Stomach smooth muscle (tissue), 2 donors: Measurements from ENCODE around the gene OTOF.

Source experiments
- H3K27ac ChIP-seq: one replicate; pipeline ENCODE4 v1.7.0; 2013; ENCODE audit warnings: mild to moderate bottlenecking, low read length, inconsistent platforms
- H3K27me3 ChIP-seq, 2 donors: one replicate each; pipeline ENCODE4 v1.7.0; 2013; ENCODE audit warnings: low read length in 2 of 2; ENCODE audit not compliant: insufficient read depth in 2 of 2, control insufficient read depth in 1 of 2
- H3K36me3 ChIP-seq, 2 donors: one replicate each; pipeline ENCODE4 v1.7.0; 2013; ENCODE audit warnings: low read length in 2 of 2; ENCODE audit not compliant: control insufficient read depth in 2 of 2, insufficient read depth in 2 of 2
- H3K4me1 ChIP-seq: one replicate; pipeline ENCODE4 v1.7.0; 2013; ENCODE audit warnings: low read length; ENCODE audit not compliant: control insufficient read depth, insufficient read depth
- H3K4me3 ChIP-seq, 2 donors: one replicate each; pipeline ENCODE4 v1.7.0; 2013; ENCODE audit warnings: low read length in 2 of 2
- H3K9ac ChIP-seq, 2 donors: one replicate each; pipeline ENCODE4 v1.7.0; 2013; ENCODE audit warnings: low read length in 2 of 2, mild to moderate bottlenecking in 1 of 2
- H3K9me3 ChIP-seq, 2 donors: one replicate each; pipeline ENCODE4 v1.7.0; 2013; ENCODE audit warnings: low read length in 2 of 2; ENCODE audit not compliant: control insufficient read depth in 2 of 2
- donor health status: healthy.
- donor health status: Pancreatic carcinoma.

OTOF gene

GRCh38 chr2:26477911-26478253, at the start of gene OTOF:
Gene OTOF, minus strand, starts transcription at chr2:26478124.
- Histone ChIP-seq H3K36me3 (no peaks in the 10 kb centered on the region), H3K4me3 (no peak within 1 kb of the TSS), H3K4me1 (no peaks in the 10 kb centered on the region), H3K27me3 (no peaks in the 10 kb centered on the region), H3K9ac (no peak within 1 kb of the TSS), H3K9me3 (no peaks in the 10 kb centered on the region), H3K27ac (no peak within 1 kb of the TSS)

DNA sequence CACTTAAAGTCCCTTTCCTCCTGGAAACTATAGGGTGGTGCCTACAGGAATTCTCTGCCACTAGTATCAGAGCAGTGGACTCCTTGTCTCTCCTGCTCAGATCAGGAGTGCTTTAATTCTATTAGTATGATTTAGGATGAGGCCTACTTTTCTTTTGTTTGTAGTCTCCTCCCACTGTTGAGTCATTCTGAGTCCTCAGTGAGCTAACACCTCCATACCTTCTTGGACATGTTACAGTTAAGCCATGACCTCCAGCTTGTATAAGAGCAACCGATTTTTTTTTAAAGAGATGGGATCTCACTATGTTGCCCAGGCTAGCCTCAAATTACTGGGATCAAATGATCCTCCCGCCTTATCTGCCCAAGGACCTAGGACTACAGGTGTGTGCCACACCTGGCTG, 48.7 kb upstream of the OTOF start:
- Histone ChIP-seq H3K4me1 (no peaks in the 10 kb centered on the region), H3K9me3 (no peaks in the 10 kb centered on the region), H3K4me3 (no peak overlapping the region), H3K9ac (no peak overlapping the region), H3K27ac (no peak overlapping the region), H3K27me3 (peaks cover 2 to 11% of the 10 kb centered on the region in 2 donors), H3K36me3 (no peaks in the 10 kb centered on the region)

DNA sequence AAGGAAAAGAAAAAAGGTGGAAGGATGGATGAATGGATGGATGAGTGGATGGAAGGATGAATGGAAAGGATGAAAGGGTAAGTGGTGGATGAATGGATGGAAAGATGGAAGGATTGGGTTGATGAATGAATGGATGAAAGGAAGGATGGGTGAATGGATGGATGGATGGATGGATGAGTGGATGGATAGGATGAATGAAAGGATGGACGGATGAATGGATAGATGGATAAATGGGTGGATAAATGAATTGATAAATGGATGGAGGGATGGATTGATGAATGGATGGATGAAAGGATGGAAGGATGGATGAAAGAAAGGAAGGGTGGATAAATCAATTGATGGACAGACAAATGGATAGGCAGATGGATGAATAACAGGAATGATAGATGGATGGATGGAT, 48.2 kb upstream of the OTOF start:
- Histone ChIP-seq H3K27me3 (peaks cover 2 to 13% of the 10 kb centered on the region in 2 donors), H3K4me3 (no peak overlapping the region), H3K36me3 (no peaks in the 10 kb centered on the region), H3K9me3 (no peaks in the 10 kb centered on the region), H3K4me1 (no peaks in the 10 kb centered on the region), H3K9ac (no peak overlapping the region), H3K27ac (no peak overlapping the region)

GRCh38 chr2:26523750-26524149, 45.8 kb upstream of the OTOF start:
- H3K27ac ChIP-seq: no peak overlapping the region
- no peak overlapping the region for H3K9ac ChIP-seq
- H3K9me3 ChIP-seq: no peaks in the 10 kb centered on the region
- no peak overlapping the region for H3K4me3 ChIP-seq
- no peaks in the 10 kb centered on the region for H3K36me3 ChIP-seq
- H3K27me3 ChIP-seq: peaks cover 6 to 18% of the 10 kb centered on the region in 2 donors
- no peaks in the 10 kb centered on the region for H3K4me1 ChIP-seq

GRCh38 chr2:26522751-26523171, 44.8 kb upstream of the OTOF start:
- Histone ChIP-seq H3K9me3 (no peaks in the 10 kb centered on the region), H3K36me3 (no peaks in the 10 kb centered on the region), H3K4me3 (no peak overlapping the region), H3K4me1 (no peaks in the 10 kb centered on the region), H3K9ac (no peak overlapping the region), H3K27me3 (peaks cover 6 to 18% of the 10 kb centered on the region in 2 donors), H3K27ac (no peak overlapping the region)

GRCh38 chr2:26522325-26522724, 44.4 kb upstream of the OTOF start:
- no peaks in the 10 kb centered on the region for H3K4me1 ChIP-seq
- H3K36me3 ChIP-seq: no peaks in the 10 kb centered on the region
- no peak overlapping the region for H3K27ac ChIP-seq
- H3K9ac ChIP-seq: no peak overlapping the region
- peaks cover 6 to 16% of the 10 kb centered on the region in 2 donors for H3K27me3 ChIP-seq
- H3K4me3 ChIP-seq: no peak overlapping the region
- H3K9me3 ChIP-seq: no peaks in the 10 kb centered on the region

DNA sequence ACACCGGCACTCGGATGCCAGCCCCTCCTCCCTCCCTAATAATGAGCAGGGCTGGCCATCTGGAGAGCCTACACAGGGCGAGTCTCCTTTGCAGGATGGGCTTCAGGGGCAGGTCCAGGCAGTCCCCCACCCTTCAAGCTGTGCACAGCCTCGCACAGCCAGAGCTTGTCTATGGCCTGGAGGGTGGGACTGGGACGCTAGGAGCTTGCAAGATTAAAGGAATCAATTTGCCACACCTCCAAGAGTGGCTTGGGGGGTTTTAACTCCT, 43.9 kb upstream of the OTOF start:
- Histone ChIP-seq H3K4me1 (no peaks in the 10 kb centered on the region), H3K27me3 (peaks cover 6 to 13% of the 10 kb centered on the region in 2 donors), H3K9ac (no peak overlapping the region), H3K36me3 (no peaks in the 10 kb centered on the region), H3K27ac (no peak overlapping the region), H3K9me3 (no peaks in the 10 kb centered on the region), H3K4me3 (no peak overlapping the region)

DNA sequence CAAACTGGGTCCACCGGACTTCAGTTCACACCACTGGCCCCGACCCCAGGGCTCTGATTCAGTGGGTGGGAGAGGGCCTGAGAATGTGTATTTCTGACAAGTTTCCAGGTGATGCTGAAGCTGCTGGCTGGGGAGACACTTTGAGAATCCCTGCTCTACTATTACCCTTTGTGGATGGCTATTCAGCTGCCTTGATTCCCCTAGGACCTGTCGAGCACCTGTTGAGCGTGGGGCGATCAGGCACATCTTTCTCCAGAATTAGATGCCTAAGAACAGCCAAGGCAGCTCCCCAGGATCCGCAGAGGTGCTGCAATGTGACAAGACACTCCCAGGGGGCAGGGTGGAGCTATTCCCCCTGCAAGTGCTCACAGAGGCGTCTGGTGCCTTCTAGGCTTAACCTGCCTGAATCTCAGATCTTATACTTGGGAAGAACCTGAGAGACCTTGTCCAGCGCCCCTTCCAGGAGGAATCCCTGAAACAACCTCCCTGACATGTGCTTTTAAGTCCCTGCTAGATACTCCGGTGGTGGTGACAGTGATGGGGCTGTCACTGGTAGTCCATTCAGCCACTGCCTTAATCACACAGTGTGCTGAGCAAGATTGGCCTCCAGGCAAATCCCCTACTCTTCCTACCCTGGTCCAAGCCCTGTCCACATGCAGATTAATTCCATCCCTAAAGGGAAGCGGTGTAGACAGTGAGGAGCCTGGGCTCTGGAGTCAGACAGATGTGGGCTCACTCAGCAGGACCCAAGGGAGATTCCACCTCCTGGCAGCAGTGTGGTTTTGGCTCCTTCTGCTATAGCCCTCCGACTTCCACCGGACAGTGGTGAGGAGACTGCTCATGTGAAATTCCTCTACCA, 43.4 kb upstream of the OTOF start:
- Histone ChIP-seq H3K27me3 (peaks cover 6 to 13% of the 10 kb centered on the region in 2 donors), H3K36me3 (no peaks in the 10 kb centered on the region), H3K27ac (no peak overlapping the region), H3K4me1 (no peaks in the 10 kb centered on the region), H3K9ac (no peak overlapping the region), H3K4me3 (no peak overlapping the region), H3K9me3 (no peaks in the 10 kb centered on the region)

- H3K27me3 ChIP-seq: peaks cover 6 to 13% of the 10 kb centered on the region in 2 donors
- no peaks in the 10 kb centered on the region for H3K9me3 ChIP-seq
- no peak overlapping the region for H3K27ac ChIP-seq
- no peak overlapping the region for H3K9ac ChIP-seq
- no peaks in the 10 kb centered on the region for H3K36me3 ChIP-seq
- H3K4me1 ChIP-seq: no peaks in the 10 kb centered on the region
- no peak overlapping the region for H3K4me3 ChIP-seq
Measured at GRCh38 chr2:26520148-26520449, 42.2 kb upstream of the OTOF start.

DNA sequence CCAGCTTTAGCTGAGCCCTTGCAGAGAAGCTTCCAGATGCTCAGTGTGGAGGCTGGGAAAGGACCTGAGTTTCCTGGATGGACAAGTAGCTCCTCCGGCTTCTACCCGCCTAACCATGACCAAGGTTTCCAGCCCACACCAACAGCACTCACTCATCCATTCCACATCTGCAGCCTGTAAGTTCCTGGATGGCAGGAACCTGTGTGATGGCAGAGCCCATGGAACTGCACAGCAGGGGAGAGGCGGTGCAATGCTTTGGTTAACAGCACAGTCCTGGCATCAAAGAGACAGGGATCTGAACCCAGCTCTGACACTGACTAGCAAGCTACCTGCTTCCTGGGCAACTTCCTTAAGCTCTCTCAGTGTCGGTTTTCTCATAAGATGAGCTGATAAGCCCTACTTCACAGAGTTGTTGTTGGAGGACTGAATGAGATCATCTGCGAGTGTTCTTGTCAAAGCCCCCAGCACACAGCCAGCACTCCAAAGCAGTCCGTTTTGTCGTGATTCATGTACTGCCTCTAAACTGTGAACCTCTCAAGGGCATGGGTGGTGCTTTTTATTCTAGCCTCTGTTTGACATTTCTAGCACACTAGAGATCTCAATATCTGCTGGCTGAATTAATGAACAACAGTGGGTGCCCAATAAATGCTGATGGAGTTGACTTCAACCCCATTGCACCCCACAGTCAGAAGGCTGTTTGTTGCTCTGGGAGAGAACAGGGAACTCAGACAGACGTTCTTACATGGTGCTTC, 41.6 kb upstream of the OTOF start:
- Histone ChIP-seq H3K4me3 (no peak overlapping the region), H3K36me3 (no peaks in the 10 kb centered on the region), H3K4me1 (no peaks in the 10 kb centered on the region), H3K27me3 (peaks cover 6 to 13% of the 10 kb centered on the region in 2 donors), H3K27ac (no peak overlapping the region), H3K9ac (no peak overlapping the region), H3K9me3 (no peaks in the 10 kb centered on the region)

DNA sequence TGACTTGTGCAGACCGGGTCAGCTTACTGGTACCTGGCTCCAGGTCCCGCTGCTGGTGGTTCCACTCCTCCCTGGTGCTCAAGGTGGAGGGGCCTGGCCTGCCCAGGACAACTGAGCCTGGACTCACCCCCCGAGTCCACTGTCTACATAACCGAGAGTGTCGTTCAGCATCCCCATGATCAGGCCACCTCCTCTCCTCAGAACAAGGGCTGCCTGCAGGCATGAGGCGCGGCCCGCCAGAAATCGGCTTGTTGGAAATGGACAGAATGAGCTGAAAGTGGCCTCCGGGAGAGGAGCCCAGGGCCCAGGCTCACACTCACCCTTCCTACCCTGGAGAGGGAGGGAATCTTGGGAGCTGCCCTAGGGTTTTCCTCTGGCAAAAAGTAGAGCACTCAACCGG, 38.9 kb upstream of the OTOF start:
- Histone ChIP-seq H3K9me3 (no peaks in the 10 kb centered on the region), H3K4me1 (no peaks in the 10 kb centered on the region), H3K4me3 (no peak overlapping the region), H3K9ac (no peak overlapping the region), H3K36me3 (no peaks in the 10 kb centered on the region), H3K27ac (no peak overlapping the region), H3K27me3 (peaks cover 4 to 10% of the 10 kb centered on the region in 2 donors)
